ENCODE data around the gene OTOG.

- TF ChIP-seq, protein P1, sequence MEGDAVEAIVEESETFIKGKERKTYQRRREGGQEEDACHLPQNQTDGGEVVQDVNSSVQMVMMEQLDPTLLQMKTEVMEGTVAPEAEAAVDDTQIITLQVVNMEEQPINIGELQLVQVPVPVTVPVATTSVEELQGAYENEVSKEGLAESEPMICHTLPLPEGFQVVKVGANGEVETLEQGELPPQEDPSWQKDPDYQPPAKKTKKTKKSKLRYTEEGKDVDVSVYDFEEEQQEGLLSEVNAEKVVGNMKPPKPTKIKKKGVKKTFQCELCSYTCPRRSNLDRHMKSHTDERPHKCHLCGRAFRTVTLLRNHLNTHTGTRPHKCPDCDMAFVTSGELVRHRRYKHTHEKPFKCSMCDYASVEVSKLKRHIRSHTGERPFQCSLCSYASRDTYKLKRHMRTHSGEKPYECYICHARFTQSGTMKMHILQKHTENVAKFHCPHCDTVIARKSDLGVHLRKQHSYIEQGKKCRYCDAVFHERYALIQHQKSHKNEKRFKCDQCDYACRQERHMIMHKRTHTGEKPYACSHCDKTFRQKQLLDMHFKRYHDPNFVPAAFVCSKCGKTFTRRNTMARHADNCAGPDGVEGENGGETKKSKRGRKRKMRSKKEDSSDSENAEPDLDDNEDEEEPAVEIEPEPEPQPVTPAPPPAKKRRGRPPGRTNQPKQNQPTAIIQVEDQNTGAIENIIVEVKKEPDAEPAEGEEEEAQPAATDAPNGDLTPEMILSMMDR (IDR thresholded peaks at IDR 0.05; ENCODE audit: low read depth, low read length): no peak
- TF ChIP-seq POLR2A (IDR thresholded peaks at IDR 0.05; ENCODE audit: extremely low read depth, insufficient read length): no peak
- TF ChIP-seq, protein P2, sequence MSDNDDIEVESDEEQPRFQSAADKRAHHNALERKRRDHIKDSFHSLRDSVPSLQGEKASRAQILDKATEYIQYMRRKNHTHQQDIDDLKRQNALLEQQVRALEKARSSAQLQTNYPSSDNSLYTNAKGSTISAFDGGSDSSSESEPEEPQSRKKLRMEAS (IDR thresholded peaks at IDR 0.05; ENCODE audit: low read depth, low read length): no peak
Measured at GRCh38 chr11:17573526-17573925, 26.5 kb downstream of the OTOG start.

Data from NB4 (cell line).